Mammary epithelial cell (primary cell): ENCODE measurements around the gene C5AR2.

Experiments used
- CTCF ChIP-seq, 2 donors: IDR thresholded peaks in 1 of 2; conservative IDR thresholded peaks in 1 of 2; 2 replicates each; pipeline ENCODE4 v1.5.1; 2011 to 2012; ENCODE audit warnings: inconsistent platforms in 2 of 2, low read length in 2 of 2, mild to moderate bottlenecking in 2 of 2, control low read depth in 1 of 2, low read depth in 1 of 2; ENCODE audit not compliant: insufficient read depth in 1 of 2; ENCODE audit errors: extremely low read depth in 1 of 2
- EZH2 ChIP-seq: IDR thresholded peaks from 2 replicates; pipeline ENCODE4 v1.6.1; 2012; ENCODE audit warnings: low read length, inconsistent platforms, borderline replicate concordance

GRCh38 chr19:47319923-47320871 is 11.8 kb upstream of the C5AR2 start:
- TF ChIP-seq EZH2 (no peak), CTCF (conservative IDR thresholded peaks at IDR 0.05 in 1 of 2, IDR thresholded peaks at IDR 0.05 in 1 of 2; ENCODE audit: extremely low read depth in 1 of 2, insufficient read depth in 1 of 2, low read depth in 1 of 2, low read length in 2 of 2) (no peak)
